OCI-LY7 (cell line): Measurements from ENCODE around the gene ARMC12. TPM values are rescaled to one million over a fixed set of nuclear protein-coding genes. Genes with fewer than 3 reads are reported as not detected.
A peak's percentile ranks its signal among the peaks of the same experiment; 100 is the strongest.

ENCODE experiments used
- BruUV-seq: library from RNA; stranded (reverse); fragments of 400-500 nt; replicated peaks from 2 replicates; lab custom pipeline; 2021; lab: Mats Ljungman, UMichigan
- CTCF ChIA-PET: fragments of 300-600 bp; sonication (Branson Sonifier 250); formaldehyde crosslinking; loops from one replicate; lab custom pipeline; 2022; ENCODE audit warnings: antibody characterized with exemption; ENCODE audit not compliant: unreplicated experiment; lab: Charles Lee
- POLR2A ChIA-PET: fragments of 300-600 bp; sonication (Branson Sonifier 250); formaldehyde crosslinking; loops from one replicate; lab custom pipeline; 2022; ENCODE audit warnings: antibody characterized with exemption; lab: Charles Lee
- DNase-seq: peaks from one replicate; pipeline ENCODE4 v3.0.0-alpha.2; 2015; ENCODE audit warnings: low spot score
- H2AFZ ChIP-seq: fragments of 200-600 bp; sonication (generic), shearing (Covaris generic); 2 replicates; pipeline ENCODE4 v1.6.1; 2014; ENCODE audit warnings: mild to moderate bottlenecking, antibody characterized with exemption, low read length, moderate library complexity
- H3K27ac ChIP-seq: fragments of 200-600 bp; sonication (generic); 2 replicates; pipeline ENCODE4 v1.5.1; 2014; ENCODE audit warnings: mixed run types, low read depth, mild to moderate bottlenecking, moderate library complexity, low read length, inconsistent platforms; ENCODE audit not compliant: poor library complexity, severe bottlenecking
- H3K36me3 ChIP-seq: fragments of 200-600 bp; sonication (generic); 2 replicates; pipeline ENCODE4 v1.6.1; 2014; ENCODE audit warnings: mild to moderate bottlenecking, antibody characterized with exemption, low read length, moderate library complexity, mixed read lengths; ENCODE audit not compliant: insufficient read depth
- H3K4me1 ChIP-seq: fragments of 200-600 bp; sonication (generic); 2 replicates; pipeline ENCODE4 v1.5.1; 2014; ENCODE audit warnings: mild to moderate bottlenecking, low read length; ENCODE audit not compliant: insufficient read depth, poor library complexity, severe bottlenecking
- H3K4me2 ChIP-seq: fragments of 200-600 bp; sonication (generic); 2 replicates; pipeline ENCODE4 v1.6.1; 2014; ENCODE audit warnings: mild to moderate bottlenecking, low read length
- H3K4me3 ChIP-seq: fragments of 200-600 bp; sonication (generic); 2 replicates; pipeline ENCODE4 v1.5.1; 2014; ENCODE audit warnings: mild to moderate bottlenecking, low read depth, low read length; ENCODE audit not compliant: poor library complexity, severe bottlenecking
- H3K79me2 ChIP-seq: fragments of 200-600 bp; sonication (generic); 2 replicates; pipeline ENCODE4 v1.6.1; 2016; ENCODE audit warnings: low read depth, mild to moderate bottlenecking, low read length, moderate library complexity, mixed read lengths; ENCODE audit not compliant: insufficient read depth
- H3K9me2 ChIP-seq: fragments of 200-600 bp; sonication (generic); 2 replicates; pipeline ENCODE4 v1.6.1; 2016; ENCODE audit warnings: mild to moderate bottlenecking, low read length, mixed read lengths; ENCODE audit not compliant: insufficient read depth
- H3K9me3 ChIP-seq: fragments of 200-600 bp; sonication (generic); 2 replicates; pipeline ENCODE4 v1.6.1; 2014; ENCODE audit warnings: mild to moderate bottlenecking, mixed run types, low read length, mixed read lengths
- H4K20me1 ChIP-seq: fragments of 200-600 bp; sonication (generic); 2 replicates; pipeline ENCODE4 v1.6.1; 2014; ENCODE audit warnings: mild to moderate bottlenecking, antibody characterized with exemption, low read length, moderate library complexity, mixed read lengths; ENCODE audit not compliant: insufficient read depth
- EZH2phosphoT487 ChIP-seq: fragments of 200-600 bp; sonication (generic); IDR thresholded peaks from 2 replicates; pipeline ENCODE4 v1.6.1; 2018; ENCODE audit warnings: low read depth, borderline replicate concordance, mild to moderate bottlenecking, mixed run types, antibody characterized with exemption, low read length, moderate library complexity, mixed read lengths
- intact Hi-C: fragments of 100-400 bp; cut with micrococcal nuclease; formaldehyde crosslinking; loops from one replicate; pipeline ENCODE4 v1.10.0; 2022; ENCODE audit not compliant: unreplicated experiment
- total RNA-seq, 2 experiments: library from RNA; depleted of rRNA in 1 of 2; stranded (reverse); fragments of >200 nt in 1 of 2; shearing (Covaris generic) in 1 of 2; gene quantifications; 2 replicates each; pipeline ENCODE4 v1.2.3, GENCODE V29; 2014 to 2022
- TF ChIP-seq, protein P1 (sequence below): fragments of 200-600 bp; sonication (generic); conservative IDR thresholded peaks from 2 replicates; pipeline ENCODE4 v1.5.1; 2014; ENCODE audit warnings: mild to moderate bottlenecking, antibody characterized with exemption, low read length, moderate library complexity, mixed read lengths

The ARMC12 gene
- total RNA-seq, 2 experiments from 2014 or later, result 3.4 to 4.9 TPM

DNA sequence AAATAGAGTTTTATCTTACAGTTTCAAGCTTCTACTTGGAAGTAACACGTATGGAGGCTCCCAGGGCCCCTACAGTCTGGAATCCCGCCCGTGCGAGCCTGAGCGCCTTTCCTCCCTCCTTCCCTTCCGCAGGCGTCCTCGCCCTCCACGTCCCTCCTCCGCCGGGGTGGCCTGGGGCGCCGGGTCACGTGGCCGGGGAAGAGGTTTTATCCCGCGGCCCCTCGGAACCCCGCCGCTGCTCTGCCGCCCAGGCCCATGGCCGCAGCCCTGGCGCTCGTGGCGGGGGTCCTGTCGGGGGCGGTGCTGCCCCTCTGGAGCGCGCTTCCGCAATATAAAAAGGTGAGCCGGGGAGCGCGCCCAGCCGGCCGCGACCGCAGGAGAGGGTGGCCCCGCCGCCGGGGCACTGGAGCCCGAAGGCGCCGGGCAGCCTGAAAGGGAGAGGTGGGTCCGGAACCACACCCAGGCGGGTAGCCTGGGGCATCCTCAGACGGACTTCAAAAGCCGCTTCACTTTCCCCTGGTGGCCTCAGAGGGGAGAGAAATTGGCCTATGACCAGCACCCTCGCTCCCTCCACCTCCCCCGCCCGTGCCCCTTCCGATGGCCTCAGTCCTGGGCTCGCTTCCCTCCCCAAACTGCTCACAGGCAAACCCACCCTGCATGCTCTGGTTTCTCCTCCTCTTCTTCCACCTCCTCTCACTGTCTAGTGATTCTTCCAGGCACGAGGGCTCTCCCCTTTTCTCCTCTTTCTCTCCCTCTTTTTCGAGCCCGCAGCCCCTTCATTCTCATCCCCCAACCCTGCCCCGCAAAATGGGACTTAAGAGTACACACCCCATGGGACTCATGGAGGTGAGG lies 39.8 kb downstream of the ARMC12 start, which contains the start of gene CLPSL2:
TSS of gene CLPSL2 (plus strand) at position 235 of the 852 bp plus-strand sequence. CDS start at position 256, 21 bp downstream.
- no peak within 1 kb of the TSS for H3K4me3 ChIP-seq

GRCh38 chr6:35777356-35778102 lies 40.7 kb downstream of the ARMC12 start:
- H4K20me1 ChIP-seq, result no peaks in the 10 kb centered on the region
- no peaks in the 10 kb centered on the region for H3K36me3 ChIP-seq
- POLR2A ChIA-PET, result no interaction called here
- no peaks in the 10 kb centered on the region for H3K9me3 ChIP-seq
- H3K9me2 ChIP-seq, result no peaks in the 10 kb centered on the region
- TF ChIP-seq, protein P1, sequence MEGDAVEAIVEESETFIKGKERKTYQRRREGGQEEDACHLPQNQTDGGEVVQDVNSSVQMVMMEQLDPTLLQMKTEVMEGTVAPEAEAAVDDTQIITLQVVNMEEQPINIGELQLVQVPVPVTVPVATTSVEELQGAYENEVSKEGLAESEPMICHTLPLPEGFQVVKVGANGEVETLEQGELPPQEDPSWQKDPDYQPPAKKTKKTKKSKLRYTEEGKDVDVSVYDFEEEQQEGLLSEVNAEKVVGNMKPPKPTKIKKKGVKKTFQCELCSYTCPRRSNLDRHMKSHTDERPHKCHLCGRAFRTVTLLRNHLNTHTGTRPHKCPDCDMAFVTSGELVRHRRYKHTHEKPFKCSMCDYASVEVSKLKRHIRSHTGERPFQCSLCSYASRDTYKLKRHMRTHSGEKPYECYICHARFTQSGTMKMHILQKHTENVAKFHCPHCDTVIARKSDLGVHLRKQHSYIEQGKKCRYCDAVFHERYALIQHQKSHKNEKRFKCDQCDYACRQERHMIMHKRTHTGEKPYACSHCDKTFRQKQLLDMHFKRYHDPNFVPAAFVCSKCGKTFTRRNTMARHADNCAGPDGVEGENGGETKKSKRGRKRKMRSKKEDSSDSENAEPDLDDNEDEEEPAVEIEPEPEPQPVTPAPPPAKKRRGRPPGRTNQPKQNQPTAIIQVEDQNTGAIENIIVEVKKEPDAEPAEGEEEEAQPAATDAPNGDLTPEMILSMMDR, result no peak
- TF ChIP-seq EZH2phosphoT487, result no peak
- no peak for DNase-seq
- no peak overlapping the region for H2AFZ ChIP-seq
- H3K4me2 ChIP-seq, result no peak overlapping the region
- no peaks in the 10 kb centered on the region for H3K4me1 ChIP-seq
- intact Hi-C loops, result no loop called here
- BruUV-seq, result no TSS peak
- H3K27ac ChIP-seq, result no peak overlapping the region
- H3K4me3 ChIP-seq, result no peak overlapping the region
- CTCF ChIA-PET, result no interaction called here
- no peaks in the 10 kb centered on the region for H3K79me2 ChIP-seq

More for the DNA sequence above, 39.8 kb downstream of the ARMC12 start, which contains the start of gene CLPSL2:
- no peak for DNase-seq
- ChIA-PET CTCF (no interaction called here), POLR2A (no interaction called here)
- Histone ChIP-seq H3K9me2 (no peaks in the 10 kb centered on the region), H3K79me2 (no peaks in the 10 kb centered on the region), H3K36me3 (no peaks in the 10 kb centered on the region), H4K20me1 (no peaks in the 10 kb centered on the region), H2AFZ (no peak within 1 kb of the TSS), H3K27ac (no peak within 1 kb of the TSS), H3K4me2 (0 out of 2 replicates have a peak within 1 kb of the TSS, but pooled peaks have one; percentile 19), H3K9me3 (no peaks in the 10 kb centered on the region), H3K4me1 (no peaks in the 10 kb centered on the region)
- no TSS peak for BruUV-seq
- TF ChIP-seq EZH2phosphoT487, result no peak
- TF ChIP-seq, protein P1, result no peak
- intact Hi-C loops, result no loop called here
